ENCODE results near the gene ZNF827.

Gene ZNF827

GRCh38 chr4:145931403-145931802 lies 7.2 kb downstream of the ZNF827 start:
- DNase-seq: no peak

- DNase-seq: no peak
These were observed 8.0 kb downstream of the ZNF827 start for GRCh38 chr4:145930592-145930991.

- DNase-seq: no peak
These were observed 9.0 kb downstream of the ZNF827 start for GRCh38 chr4:145929415-145930178.

GRCh38 chr4:145928748-145929147 lies 9.9 kb downstream of the ZNF827 start:
- DNase-seq: no peak

- no peak for DNase-seq
These were observed 11.6 kb downstream of the ZNF827 start for GRCh38 chr4:145927030-145927429.

GRCh38 chr4:145921231-145921630 lies 17.4 kb downstream of the ZNF827 start:
- DNase-seq: no peak

- no peak for DNase-seq
These were observed 18.4 kb downstream of the ZNF827 start for GRCh38 chr4:145920205-145920604.

GRCh38 chr4:145912376-145912775 lies 26.2 kb downstream of the ZNF827 start:
- DNase-seq: no peak

- no peak for DNase-seq
These were observed 28.9 kb downstream of the ZNF827 start for GRCh38 chr4:145909773-145910172.

- no peak for DNase-seq
These were observed 29.3 kb downstream of the ZNF827 start for GRCh38 chr4:145909281-145909715.

GRCh38 chr4:145907812-145908211 lies 30.8 kb downstream of the ZNF827 start:
- no peak for DNase-seq

GRCh38 chr4:145907390-145907789 lies 31.2 kb downstream of the ZNF827 start:
- no peak for DNase-seq

GRCh38 chr4:145904413-145905177 lies 34.0 kb downstream of the ZNF827 start:
- DNase-seq: no peak

- no peak for DNase-seq
These were observed 36.1 kb downstream of the ZNF827 start for GRCh38 chr4:145902522-145902921.

GRCh38 chr4:145899886-145900460 lies 38.6 kb downstream of the ZNF827 start:
- no peak for DNase-seq

- DNase-seq: no peak
These were observed 39.6 kb downstream of the ZNF827 start for GRCh38 chr4:145898926-145899531.

- no peak for DNase-seq
These were observed 40.2 kb downstream of the ZNF827 start for GRCh38 chr4:145898466-145898865.

GRCh38 chr4:145895056-145895455 lies 43.6 kb downstream of the ZNF827 start:
- DNase-seq: no peak

GRCh38 chr4:145891958-145892357 lies 46.7 kb downstream of the ZNF827 start:
- no peak for DNase-seq

- DNase-seq: no peak
These were observed 47.9 kb downstream of the ZNF827 start for GRCh38 chr4:145890689-145891088.

- DNase-seq: no peak
These were observed 50.2 kb downstream of the ZNF827 start for GRCh38 chr4:145888393-145888792.

GRCh38 chr4:145887241-145887991 lies 51.2 kb downstream of the ZNF827 start:
- no peak for DNase-seq

GRCh38 chr4:145886871-145887240 lies 51.8 kb downstream of the ZNF827 start:
- no peak for DNase-seq
